Hematopoietic multipotent progenitor cell (in vitro differentiated cells): ENCODE measurements around the gene PPP6R1. TPM values are rescaled to one million over a fixed set of nuclear protein-coding genes. Genes with fewer than 3 reads are reported as not detected.
"Not testable (repeated sequence)": the region's sequence is repeated elsewhere in the genome, so short reads cannot be mapped to it uniquely, and the experiment has no call there.

Experiments
- DNase-seq, 3 donors: peaks; one replicate each; pipeline ENCODE4 v3.0.0-alpha.2; 2011 to 2015; ENCODE audit warnings: low read depth in 2 of 3, low spot score in 2 of 3
- total RNA-seq: library from RNA; depleted of rRNA; stranded (reverse); fragments of >200 nt; gene quantifications from one replicate; pipeline ENCODE4 v1.2.3, GENCODE V29; 2012

The PPP6R1 gene
- total RNA-seq, 1 donor: 307 TPM

DNA sequence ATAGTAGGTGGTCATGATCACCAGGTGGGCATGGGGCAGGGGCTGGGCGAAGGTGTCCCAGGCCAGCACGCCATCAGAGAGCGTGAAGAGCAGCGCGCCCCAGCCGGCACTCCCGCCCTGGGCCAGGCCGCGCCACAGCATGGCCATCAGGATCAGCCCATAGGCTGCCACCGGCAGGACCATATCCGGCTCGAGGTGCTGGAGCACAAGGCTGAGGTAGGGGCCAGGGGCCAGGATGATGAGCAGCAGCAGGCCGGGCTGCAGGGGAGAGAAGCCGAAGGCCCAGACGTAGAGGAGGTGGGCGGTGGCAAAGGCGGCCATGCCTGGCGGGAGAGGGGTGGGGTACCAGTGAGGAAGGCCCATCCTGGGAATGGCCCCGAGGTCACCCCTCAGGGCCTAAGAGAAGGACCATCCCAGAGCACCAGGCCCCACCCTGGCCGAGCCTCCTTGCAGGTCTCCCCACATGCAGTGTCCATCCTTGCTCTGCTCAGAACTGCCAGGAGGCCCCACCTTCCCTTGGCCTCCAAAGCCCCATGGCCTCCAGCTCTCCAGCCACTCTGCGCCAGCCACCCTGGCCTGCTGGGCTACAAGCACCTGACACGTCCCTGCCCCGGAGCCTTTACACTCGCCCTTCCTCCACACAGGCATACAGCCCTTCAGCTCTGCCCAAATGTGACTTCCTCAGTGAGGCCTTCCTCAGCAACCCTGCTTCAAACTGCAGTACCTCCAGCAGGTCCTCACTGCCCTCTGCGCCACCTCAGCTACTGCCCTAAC, 31.4 kb downstream of the PPP6R1 start:
- DNase-seq: no peak

DNA sequence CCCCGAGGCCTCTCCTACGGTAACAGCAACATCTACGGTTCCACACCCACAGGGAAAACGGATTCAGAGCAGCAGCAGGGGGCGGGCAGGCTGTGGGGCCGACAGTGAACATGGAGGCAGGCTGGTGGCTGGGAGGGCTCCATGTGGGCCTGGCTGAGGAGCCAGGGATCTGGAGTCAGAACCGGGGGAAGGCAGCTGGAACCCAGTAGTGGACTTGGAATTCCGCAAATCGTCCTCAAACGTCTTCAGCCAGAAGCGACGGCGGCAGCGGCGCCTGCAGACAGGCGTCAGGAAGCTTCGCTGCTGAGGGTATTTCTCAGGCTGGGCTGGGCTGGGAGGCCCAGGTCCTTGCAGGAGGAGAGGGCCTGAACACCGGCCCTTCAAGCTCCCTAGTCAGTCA, 32.0 kb downstream of the PPP6R1 start:
- no peak for DNase-seq

DNA sequence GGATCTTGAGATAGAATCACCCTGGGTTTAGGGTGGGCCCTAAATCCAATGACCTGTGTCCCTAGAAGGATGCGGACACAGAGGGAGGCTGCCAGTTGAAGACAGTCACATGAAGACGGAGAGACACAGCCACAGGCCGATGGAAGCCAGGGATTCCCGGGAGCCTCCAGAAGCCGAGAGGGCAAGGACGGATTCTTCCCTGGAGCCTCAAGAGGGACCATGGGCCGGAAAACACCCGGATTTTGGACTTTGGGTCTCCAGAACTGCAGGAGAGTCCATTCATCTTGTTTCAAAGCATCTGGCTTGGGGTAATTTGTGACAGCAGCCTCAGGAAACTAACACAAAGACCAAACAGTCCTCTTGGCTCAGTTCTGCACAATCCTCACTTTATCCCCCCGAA, 32.5 kb downstream of the PPP6R1 start:
- no peak for DNase-seq

DNA sequence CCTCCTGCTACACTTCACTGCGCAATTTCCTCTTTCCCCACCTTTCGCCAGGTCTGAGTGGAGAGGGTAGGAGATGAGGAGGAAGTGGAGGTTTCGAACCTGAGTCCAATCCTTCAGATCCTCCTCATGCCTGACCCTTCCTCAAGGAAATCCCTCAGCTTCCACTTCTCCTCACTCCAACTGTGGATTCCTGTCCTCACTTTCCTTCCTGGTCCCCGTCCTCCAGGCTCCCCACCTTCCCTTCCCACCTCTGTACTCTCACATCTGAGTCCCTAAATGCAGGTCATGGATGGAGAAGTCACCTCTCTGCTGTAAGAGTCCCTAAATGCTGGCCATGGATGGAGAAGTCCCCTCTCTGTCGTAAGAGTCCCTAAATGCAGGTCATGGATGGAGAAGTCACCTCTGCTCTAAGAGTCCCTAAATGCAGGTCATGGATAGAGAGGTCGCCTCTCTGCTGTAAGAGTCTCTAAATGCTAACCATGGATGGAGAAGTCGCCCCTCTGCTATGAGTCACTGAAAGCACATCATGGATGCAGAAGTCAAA, 33.3 kb downstream of the PPP6R1 start:
- DNase-seq: no peak

DNA sequence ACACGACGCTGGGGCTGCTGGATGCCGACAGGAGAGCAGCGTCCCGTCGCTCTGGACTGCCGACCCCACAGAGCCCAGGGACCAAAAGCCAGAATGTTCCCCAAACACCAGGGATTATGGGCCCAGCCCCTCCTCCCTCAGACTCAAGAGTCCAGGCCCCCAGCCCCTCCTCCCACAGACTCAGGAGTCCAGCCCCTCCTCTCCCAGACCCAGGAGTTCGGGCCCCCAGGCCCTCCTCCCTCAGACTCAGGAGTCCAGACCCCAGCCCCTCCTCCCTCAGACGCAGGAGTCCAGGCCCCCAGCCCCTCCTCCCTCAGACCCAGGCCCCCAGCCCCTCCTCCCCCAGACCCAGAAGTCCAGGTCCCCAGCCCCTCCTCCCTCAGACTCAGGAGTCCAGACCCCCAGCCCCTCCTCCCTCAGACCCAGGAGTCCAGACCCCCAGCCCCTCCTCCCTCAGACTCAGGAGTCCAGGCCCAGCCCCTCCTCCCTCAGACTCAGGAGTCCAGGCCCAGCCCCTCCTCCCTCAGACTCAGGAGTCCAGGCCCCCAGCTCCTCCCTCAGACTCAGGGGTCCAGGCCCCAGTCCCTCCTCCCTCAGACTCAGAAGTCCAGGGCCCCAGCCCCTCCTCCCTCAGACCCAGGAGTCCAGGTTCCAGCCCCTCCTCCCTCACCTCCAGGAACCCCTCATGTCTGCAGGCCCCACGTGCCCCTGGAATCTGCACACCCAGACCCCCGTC, 34.0 kb downstream of the PPP6R1 start:
- not testable (repeated sequence) for DNase-seq

DNA sequence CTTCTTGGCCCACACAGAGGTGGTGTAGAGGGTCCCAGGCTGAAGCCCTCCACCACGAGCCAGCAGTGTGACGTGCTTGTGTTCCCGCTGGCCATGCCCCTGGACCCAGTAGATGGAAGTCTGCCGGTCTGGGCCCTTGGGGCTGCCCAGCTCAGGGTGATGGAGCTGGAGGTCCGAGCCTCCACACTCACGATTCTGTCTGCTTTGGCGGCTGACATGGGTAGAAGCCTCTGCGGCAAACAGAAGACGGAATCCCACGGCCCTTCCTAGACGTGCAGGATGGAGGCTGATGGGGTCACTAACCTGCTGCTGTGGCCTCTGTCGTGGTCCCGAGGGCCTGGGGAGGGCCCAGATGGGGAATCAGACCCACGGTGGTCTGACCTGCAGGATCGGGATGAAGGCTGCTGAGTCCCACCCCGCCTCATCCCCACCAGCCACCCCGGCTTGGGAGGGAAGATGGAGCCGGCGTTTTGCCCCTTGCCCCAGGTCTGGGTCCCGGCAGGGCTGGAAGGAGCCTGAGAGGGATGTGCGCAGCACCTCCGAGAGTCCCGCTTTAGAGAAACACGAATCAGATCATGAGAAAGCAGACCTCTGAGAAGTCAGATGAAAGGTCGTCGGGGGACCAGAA, 34.7 kb downstream of the PPP6R1 start:
- no peak for DNase-seq

DNA sequence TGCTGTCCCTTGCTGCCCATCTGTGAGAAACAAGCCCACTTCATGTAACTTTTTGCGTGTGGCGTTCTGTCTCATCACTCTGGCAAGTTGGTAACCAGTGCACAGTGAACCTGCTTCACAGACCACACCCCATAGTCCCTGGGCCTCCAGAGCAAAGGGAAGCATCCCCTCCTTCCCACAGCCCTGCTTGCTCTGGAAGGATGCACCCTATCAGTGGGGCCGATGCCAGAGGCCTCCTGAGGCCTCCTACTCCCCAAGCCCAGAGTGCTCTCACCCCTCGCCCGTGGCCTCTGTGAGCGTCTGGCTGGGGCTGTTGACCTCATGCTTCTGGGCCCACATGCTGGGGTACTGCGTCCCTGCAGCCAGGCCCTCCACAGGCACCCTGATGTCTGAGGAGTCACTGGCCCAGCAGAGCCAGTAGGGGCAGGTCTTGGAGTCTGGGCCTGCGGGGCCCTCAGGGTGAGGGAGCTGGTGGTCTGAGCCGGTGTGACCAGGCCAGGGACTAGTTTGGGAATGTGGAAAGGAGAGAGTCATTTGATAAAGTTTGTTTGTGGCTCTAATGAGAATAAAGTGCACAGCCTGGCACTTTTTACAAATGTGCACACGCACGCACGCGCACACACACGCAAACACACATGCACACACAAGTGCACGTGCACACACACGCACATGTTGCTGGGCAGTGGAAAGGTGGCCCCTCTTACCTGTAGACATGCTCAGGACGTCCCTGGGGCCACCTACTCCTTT, 35.4 kb downstream of the PPP6R1 start:
- no peak for DNase-seq

DNA sequence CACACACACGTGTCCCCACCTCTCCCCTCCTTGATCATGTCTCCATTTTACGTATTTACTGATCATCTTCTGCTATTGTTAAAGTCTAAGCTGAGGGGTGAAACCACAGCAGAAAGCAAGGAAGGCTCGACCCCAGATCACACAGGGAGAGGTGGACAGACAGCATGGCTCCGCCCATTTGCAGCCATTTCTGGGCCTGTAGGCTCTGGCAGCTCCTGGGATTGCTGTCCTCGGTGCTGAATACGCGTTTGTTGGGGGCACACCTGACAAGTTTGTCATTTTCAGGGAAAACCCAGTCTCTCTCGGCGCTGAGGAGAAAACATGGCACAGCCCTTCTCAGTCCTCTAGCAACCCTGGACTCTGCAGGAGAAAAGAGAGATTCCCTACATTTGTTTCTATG, 38.3 kb downstream of the PPP6R1 start:
- DNase-seq: no peak

DNA sequence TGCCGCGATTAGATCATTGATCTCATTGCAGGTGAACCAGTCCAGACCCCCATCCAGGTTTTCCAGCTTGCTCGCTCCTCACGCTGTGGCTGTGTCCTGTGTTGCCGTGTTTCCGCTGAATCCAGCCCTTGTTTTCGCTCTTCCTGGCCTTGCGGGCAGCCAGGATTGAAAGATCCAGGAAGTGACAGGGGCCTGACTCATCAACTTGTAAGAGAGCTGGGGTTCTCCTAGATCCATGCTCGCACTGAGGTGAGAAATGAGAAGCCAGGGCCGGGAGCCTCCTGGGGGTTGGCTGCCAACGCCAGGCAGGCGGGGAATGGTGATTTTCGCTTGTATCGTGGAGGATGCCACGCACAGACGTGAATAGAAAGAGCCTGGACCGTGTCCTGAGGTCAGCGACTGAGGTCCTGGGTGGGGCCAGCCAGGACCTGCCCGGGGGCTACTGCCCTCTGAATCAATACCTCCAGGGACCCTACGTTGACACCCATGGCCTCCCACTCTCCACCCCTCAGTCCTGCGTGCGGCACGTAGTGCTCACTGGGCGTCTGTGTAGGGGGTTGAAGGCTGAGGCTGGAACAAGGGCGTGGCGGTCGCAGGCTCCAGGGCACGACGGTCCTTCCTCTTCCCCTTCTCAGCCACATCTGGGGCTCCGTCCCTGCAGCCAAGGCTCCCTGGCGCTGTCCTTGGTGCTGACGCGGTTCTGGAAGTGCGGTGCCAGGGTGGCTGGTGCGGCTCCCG, 42.2 kb downstream of the PPP6R1 start:
- DNase-seq: peak in 2 of 3 donors; percentile 90 to 92

DNA sequence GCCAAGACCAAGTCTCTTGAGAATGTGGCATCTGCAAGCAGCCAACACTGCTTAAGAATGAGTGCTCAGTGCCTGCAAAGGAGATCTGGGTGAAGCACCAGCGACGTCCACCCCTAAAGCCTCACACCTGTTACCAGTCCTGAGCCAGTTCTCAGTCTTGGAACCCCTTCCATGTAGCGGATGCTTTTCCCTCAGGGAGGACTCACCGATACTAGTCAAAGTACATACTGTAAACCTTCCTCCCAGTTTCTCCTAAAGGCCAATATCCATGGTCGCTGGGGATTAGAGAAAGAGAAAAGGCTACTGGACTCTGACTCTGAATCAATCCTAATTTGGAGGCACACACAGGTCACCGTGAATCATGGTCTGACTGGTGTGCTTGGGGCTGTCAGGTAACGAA, 45.3 kb downstream of the PPP6R1 start:
- no peak for DNase-seq

DNA sequence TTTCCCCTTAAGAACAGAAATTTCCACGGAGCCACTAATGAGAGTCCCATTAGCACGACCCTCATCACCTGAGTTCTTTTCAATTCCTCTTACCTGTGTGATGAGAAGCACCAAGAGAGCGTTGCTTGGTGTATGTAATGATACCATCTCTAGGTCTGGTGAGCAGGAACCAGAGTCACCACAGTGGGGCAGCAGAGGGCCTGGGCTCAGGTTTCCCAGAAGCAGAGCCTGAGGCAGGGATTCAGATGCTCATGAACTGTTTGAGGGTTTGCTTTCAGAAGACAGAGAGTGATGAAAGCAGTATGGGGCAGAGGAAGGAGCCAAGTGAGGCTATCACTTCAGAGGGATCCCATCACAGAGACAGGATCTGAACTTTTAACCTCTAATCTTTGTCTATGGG, 46.4 kb downstream of the PPP6R1 start:
- peak in 1 of 3 donors; percentile 16 for DNase-seq

DNA sequence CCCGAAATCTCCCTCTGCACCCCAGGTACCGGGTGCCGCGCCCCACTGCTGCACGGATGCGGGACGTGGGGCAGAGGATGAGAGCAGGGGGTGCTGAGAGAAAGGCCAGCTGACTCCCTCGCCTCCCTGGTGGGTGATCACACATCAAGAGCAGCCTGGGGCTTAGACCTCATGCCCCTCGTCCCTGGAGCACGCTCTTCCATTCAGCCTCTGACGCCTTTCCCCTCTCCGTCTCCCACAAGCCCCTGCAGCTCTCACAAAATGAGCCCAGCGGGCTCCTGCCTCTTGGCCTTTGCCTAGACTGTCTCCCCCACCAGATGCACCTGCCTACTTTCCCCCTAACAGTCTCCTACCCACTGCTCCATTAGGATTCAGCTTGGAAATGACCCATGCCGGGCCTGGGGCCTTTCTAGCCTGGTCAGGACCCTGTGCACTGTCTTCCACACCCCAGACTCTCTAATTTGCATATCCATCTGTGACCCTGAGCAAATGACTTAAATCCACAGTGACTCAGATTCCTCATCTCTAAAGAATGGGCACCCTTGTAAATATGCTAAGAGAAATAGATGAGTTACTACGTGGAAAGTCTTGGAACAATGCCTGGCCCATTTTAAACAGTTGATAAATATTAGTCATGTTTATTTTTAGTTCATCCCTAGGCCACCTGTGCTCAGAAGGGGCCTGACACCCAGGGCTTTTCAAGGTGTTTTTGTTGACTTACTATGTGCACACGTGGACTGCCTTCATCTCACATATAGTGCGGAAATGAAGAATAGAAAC, 48.9 kb downstream of the PPP6R1 start:
- DNase-seq: no peak

DNA sequence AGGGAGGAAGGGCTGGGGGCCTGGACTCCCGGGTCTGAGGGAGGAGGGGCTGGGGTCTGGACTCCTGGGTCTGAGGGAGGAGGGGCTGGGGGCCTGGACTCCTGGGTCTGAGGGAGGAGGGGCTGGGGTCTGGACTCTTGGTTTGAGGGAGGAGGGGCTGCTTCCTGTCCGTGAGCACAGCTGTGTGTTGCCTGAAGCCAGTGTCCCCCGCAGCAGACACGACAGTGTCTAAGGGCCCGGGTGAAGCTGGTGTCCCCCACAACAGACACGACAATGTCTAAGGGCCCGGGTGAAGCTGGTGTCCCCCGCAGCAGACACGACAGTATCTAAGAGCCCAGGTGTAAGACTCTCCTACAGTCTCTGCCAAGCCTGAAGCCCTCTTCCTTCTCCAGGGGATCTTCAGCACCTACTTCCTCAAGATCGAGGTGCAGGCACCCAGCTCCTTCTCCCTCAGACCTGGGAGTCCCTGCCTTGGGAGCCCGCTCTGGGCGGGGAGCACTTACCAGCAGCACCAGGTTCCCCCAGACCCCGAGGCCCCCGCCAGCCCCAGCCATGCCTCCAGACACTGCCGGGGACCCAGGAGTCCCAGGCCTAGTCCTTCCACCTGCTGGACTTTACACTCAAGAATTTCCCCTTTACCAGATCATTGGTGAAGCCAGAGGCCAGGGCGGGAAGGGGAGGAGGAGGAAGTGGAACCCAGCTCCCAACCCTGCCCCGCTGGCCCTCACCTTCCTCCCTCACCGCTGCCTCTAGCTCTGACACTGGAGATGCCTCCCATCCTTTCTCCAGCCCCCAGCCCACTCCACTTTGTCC, 49.7 kb downstream of the PPP6R1 start, which contains the start of gene PTPRH:
PTPRH (minus strand) TSS at position 622 of the 813 bp plus-strand sequence; CDS start at position 554, 68 bp downstream.
- no peak for DNase-seq

DNA sequence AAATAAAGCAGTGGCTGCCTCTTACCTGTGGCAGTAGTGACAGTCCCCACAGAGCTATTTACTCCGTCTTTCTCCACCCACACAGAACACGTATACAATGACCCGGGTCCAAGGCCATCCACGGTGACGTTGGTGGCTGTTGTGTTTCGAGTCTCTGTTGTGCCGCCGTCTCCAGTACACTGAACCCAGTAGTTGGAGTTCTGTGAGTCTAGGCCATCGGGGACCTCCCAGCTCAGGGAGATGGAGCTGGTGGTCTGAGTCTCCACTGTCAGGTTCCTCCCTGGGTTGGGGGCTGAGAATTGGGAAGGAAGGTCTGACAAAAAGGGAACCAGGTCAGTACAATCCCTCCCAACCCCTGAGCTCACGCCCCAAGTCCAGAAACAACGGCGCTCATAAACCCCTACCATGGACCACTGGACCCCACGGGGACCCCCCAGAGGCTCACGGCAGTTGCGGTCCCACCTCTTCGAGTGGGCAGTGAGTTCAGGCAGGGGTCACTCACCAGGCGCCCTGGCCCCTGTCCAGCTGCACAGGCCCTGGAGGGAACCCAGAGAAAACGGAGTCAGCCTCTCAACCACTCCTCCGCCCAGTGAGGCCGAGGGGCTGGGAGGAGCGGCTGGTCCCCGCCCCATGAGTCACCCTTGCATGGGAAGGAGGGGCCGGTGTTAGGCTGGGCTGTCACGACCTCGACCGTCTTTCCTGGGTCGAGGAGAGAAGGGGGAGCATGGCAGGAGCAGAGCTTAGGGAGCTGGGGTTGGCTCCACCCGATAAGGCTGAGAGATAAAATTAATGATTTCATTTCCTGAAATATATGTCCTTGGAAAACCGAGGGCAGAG, 51.9 kb downstream of the PPP6R1 start:
- peak in 2 of 3 donors; percentile 61 to 69 for DNase-seq

DNA sequence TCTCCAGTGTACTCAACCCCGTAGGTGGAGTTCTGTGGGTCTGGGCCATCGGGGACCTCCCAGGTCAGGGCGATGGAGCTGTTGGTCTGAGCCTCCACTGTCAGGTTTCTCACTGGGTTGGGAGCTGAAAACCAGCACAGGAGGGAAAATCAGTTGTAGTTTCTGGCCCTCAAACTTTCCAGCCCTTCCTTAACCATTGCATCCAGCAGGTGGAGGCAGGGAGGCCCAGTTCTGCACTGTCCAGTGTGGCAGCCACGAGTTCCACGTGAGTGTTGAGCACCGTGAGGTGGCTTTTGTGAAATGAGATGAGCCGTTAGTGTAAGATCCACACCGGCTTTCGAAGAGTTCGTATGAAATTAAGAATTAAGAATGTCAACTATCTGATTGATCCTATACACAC, 56.6 kb downstream of the PPP6R1 start:
- peak in 2 of 3 donors; percentile 22 to 39 for DNase-seq

DNA sequence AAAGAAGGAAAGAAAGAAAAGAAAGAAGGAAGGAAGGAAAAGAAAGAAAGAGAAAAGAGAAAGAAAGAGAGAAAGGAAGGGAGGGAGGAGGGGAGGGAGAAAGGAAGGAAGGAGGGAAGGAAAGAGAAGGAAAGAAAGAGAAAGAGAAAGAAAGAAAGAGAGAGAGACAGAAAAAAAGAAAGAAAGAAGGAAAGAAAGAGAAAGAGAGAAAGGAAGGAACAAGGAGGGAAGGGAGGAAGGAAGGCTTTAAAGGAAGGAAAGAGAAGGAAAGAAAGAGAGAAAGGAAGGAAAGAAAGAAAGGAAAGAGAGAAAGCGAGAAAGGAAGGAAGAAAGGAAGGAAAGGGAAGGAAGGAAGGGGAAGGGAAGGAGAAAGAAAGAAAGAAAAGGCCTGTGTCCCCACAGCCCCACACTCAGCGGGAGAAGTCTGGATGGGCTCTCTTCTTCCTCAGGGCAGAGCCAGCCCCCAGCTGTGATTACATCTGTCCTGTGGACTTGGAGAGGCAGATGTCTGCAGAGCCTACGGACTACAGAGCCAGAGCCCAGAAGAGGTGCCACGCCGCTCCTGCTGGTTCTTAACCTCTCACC, 59.1 kb downstream of the PPP6R1 start:
- no peak for DNase-seq

DNA sequence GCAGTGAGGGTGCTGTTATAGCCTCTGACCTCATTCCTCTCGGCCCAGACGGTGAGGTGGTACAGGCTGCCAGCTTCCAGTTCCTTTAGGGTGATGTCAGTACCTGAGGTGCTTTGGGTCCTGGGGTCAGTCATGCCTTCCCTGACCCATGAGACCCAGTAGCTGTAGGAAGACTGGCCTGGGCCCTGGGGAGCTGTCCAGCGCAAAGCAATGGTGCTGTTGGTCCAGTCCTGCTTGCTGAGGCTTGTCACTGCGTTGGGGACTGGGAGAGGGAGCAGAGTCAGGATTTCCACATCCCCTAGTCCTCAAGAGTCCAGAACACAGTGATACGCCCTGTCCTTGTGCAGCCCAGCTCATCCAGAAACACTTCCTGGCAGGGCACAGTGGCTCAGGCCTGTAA, 60.2 kb downstream of the PPP6R1 start:
- DNase-seq: no peak
